Measurements from ENCODE around the gene PFDN6. TPM values are rescaled to one million over a fixed set of nuclear protein-coding genes. Genes with fewer than 3 reads are reported as not detected.

PFDN6 gene
- total RNA-seq: 22.8 and 29.9 TPM in 2 replicates

GRCh38 chr6:33288921-33289783 is at the start of gene PFDN6, which contains the start of gene WDR46:
Gene PFDN6 (plus strand): TSS chr6:33289601. CDS start chr6:33289857, 256 bp downstream.
Gene WDR46 (minus strand): TSS chr6:33289239. CDS start chr6:33289170, 69 bp downstream.

DNA sequence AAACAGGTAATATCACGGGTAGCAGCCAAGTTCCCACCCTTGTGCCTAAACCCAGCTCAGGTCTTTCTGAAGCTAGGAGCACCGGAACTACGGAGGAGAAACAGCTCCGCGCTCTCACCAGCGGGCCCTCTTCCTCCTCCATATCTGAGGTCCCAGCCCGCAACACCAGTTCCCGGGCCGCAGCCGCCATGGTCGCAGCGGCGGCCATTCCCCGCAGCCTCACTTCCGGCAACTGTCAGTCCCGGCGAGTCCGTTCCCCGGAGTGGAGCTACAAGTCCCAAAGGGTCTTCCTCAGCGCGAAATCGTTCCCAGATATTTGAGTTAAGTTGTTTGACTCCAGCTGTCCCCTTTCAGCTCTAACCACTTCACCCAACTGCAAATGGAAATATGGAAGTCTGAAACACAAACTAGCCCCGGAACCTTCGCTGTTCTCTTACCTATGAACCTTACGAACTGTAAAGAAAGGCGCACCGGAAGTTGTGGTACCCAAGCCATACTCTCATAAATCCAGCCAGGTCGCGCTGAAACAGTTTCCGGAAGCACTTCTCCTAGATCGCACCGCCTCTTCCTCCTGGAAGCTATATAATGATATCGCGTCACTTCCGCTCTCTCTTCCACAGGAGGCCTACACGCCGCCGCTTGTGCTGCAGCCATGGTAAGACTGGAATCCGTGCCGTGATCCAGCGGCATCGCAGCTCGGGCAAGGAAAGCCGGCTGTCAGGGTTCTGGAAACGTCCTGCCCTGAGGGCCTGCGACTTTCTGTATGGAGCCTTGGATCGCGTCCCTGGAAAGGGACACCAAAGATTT is 17.7 kb upstream of the PFDN6 start, which contains the start of the genes RPS18 and VPS52:
Gene RPS18 (plus strand): TSS at position 608 of the 807 bp plus-strand sequence. CDS start 45 bp downstream, at position 653.
Gene VPS52 (minus strand): TSS at position 409 of the 807 bp plus-strand sequence. CDS start 201 bp downstream, at position 208.

GRCh38 chr6:33276864-33277662 is 12.3 kb upstream of the PFDN6 start, which contains the start of gene B3GALT4:
Gene B3GALT4 (plus strand): TSS chr6:33277123. CDS start chr6:33277420, 297 bp downstream.

GRCh38 chr6:33298773-33299236 is 9.4 kb downstream of the PFDN6 start, which contains the start of gene RGL2:
Gene RGL2 (minus strand): TSS chr6:33298942. CDS start chr6:33298610, 332 bp downstream.

DNA sequence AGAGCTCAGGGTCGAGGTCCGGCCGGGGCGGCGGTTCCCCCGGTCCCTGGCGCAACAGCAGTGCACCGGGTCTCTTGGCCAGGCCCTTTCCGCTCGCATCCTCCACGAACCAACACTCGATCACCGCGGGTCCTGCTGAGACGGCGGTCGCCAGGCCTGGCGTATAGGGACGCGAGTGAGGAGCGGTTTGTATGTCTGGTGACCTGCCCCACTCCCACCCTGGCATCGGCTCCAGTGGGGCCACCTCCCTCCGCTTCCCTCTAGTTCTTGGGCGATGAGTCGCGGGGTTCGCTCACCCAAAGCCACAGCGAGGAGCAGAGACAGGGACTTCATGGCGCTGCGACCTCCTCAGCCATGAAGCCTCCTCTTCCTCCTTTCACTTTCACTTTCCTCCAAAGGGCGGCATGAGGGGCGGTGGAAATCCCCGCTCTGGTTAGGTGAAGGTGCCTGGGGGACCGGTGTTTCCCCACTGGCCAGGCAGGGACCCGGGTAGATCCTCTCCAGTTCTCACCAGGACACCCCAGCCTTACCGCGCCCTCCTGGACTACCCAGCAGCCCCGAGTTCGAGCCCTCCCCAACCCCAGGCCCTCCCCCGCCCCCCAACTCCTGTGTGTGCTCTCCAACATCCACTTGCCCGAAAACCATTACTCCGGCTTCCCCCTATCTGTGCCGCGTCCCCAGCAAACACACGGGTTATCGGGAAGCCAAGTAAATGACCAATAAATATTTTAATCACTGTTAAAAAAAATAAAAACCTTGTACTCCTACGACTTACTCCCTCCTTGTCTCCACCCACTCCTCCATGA is 24.5 kb downstream of the PFDN6 start, which contains the start of gene TAPBP:
Gene TAPBP (minus strand): TSS at position 370 of the 806 bp plus-strand sequence. CDS start 37 bp downstream, at position 333.

DNA sequence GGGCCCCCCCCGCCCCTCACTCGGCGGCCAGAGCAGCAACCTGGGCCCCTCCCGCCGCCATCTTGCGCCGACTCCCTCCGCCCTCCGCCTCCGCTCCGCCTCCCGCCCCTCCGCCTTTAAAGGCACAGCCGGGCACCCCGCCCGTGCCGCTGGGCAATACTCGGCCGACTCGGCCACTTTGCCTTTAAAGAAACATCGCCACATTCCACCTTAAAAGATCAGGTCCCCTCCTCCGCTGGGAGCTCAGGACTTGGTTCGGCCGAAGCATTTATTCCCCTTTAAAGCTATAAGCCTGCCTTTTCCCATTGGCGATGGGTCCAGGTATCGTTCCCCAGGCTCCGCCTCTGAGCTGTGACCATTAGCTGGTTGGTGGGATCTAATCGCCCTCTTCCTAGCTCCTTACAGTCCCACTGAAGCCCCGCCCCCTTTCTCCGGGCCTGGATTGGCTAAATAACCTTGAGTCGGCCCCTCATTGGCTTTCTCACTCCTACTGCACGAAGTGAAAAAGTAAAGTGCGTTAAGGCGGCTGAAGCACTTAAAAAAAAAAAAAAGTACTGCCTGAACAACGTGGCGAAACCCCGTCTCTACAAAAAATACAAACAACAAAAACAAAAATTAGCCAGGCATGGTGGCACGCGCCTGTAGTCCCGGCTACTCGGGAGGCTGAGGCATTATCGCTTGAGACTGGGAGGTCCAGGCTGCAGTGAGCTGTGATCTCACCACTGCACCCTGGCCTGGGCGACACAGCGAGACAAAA is 28.4 kb downstream of the PFDN6 start, which contains the start of gene ZBTB22:
Gene ZBTB22 (minus strand): TSS at position 76 of the 757 bp plus-strand sequence. CDS start 828 bp downstream, outside the sequence.

Other genes starting within 250 kb of the PFDN6 start
- gene HLA-DPA1, start 216.0 kb upstream of the PFDN6 start, total RNA-seq: 2.4 TPM in 1 of 2 replicates, not detected in the other
- gene HLA-DPB1, start 213.6 kb upstream of the PFDN6 start, total RNA-seq: 4.9 TPM in 1 of 2 replicates, not detected in the other
- gene COL11A2, start 97.1 kb upstream of the PFDN6 start, total RNA-seq: 0.14 and 0.22 TPM in 2 replicates
- 23.5 and 24.5 TPM in 2 replicates for gene RXRB, start 88.9 kb upstream of the PFDN6 start, total RNA-seq
- gene SLC39A7, start 88.7 kb upstream of the PFDN6 start, total RNA-seq: 157 and 224 TPM in 2 replicates
- gene HSD17B8, start 84.9 kb upstream of the PFDN6 start, total RNA-seq: 1.0 and 1.5 TPM in 2 replicates
- 20.8 and 39.2 TPM in 2 replicates for gene RING1, start 81.1 kb upstream of the PFDN6 start, total RNA-seq
- 39.0 and 43.2 TPM in 2 replicates for gene VPS52, start 17.7 kb upstream of the PFDN6 start, total RNA-seq
- gene RPS18, start 17.5 kb upstream of the PFDN6 start, total RNA-seq: 1,400 and 3,187 TPM in 2 replicates
- 2.4 and 2.6 TPM in 2 replicates for gene B3GALT4, start 12.5 kb upstream of the PFDN6 start, total RNA-seq
- 76.8 and 93.1 TPM in 2 replicates for gene WDR46, start 362 bp upstream of the PFDN6 start, total RNA-seq
- gene RGL2, start 9.3 kb downstream of the PFDN6 start, total RNA-seq: 24.3 and 30.4 TPM in 2 replicates
- gene TAPBP, start 24.5 kb downstream of the PFDN6 start, total RNA-seq: 134 and 176 TPM in 2 replicates
- 17.5 and 18.3 TPM in 2 replicates for gene ZBTB22, start 28.1 kb downstream of the PFDN6 start, total RNA-seq
- 49.4 and 66.5 TPM in 2 replicates for gene DAXX, start 33.4 kb downstream of the PFDN6 start, total RNA-seq
- 1.1 and 68.3 TPM in 2 replicates for gene KIFC1, start 102.2 kb downstream of the PFDN6 start, total RNA-seq
- 31.1 and 35.2 TPM in 2 replicates for gene PHF1, start 121.4 kb downstream of the PFDN6 start, total RNA-seq
- 169 and 185 TPM in 2 replicates for gene CUTA, start 128.5 kb downstream of the PFDN6 start, total RNA-seq
- gene SYNGAP1, start 130.5 kb downstream of the PFDN6 start, total RNA-seq: 6.7 and 7.0 TPM in 2 replicates
- gene ZBTB9, start 165.0 kb downstream of the PFDN6 start, total RNA-seq: 5.5 and 7.0 TPM in 2 replicates